Activated naive CD4-positive, alpha-beta T cell (primary cell): ENCODE data around the gene POLN.
"Not testable (repeated sequence)": the region's sequence is repeated elsewhere in the genome, so short reads cannot be mapped to it uniquely, and the experiment has no call there.

Experiments used
- DNase-seq, 4 experiments: peaks; one replicate each; lab custom pipeline; 2025; lab: John Stamatoyannopoulos, UW

Gene POLN

GRCh38 chr4:2275546-2276251, 33.8 kb upstream of the POLN start:
- no peak for DNase-seq

GRCh38 chr4:2275044-2275397, 33.1 kb upstream of the POLN start:
- DNase-seq: not testable (repeated sequence)

GRCh38 chr4:2274320-2275043, 32.6 kb upstream of the POLN start:
- DNase-seq: no peak

- DNase-seq: no peak
Measured at GRCh38 chr4:2273657-2274319, 31.9 kb upstream of the POLN start.

GRCh38 chr4:2273221-2273620, 31.3 kb upstream of the POLN start:
- DNase-seq: no peak

- no peak for DNase-seq
Measured at GRCh38 chr4:2272828-2273120, 30.9 kb upstream of the POLN start.

- no peak for DNase-seq
Measured at GRCh38 chr4:2272026-2272827, 30.3 kb upstream of the POLN start.

GRCh38 chr4:2271279-2272025, 29.5 kb upstream of the POLN start:
- no peak for DNase-seq

GRCh38 chr4:2270341-2271165, 28.6 kb upstream of the POLN start:
- DNase-seq: no peak

GRCh38 chr4:2269618-2270163, 27.8 kb upstream of the POLN start:
- DNase-seq: no peak

GRCh38 chr4:2269206-2269531, 27.2 kb upstream of the POLN start:
- no peak for DNase-seq

- no peak for DNase-seq
Measured at GRCh38 chr4:2268357-2269205, 26.7 kb upstream of the POLN start.

GRCh38 chr4:2267841-2268240, 25.9 kb upstream of the POLN start:
- DNase-seq: no peak

GRCh38 chr4:2267320-2267811, 25.4 kb upstream of the POLN start:
- no peak for DNase-seq

- DNase-seq: no peak
Measured at GRCh38 chr4:2266821-2267220, 24.9 kb upstream of the POLN start.

GRCh38 chr4:2266181-2266580, 24.3 kb upstream of the POLN start:
- no peak for DNase-seq

GRCh38 chr4:2265113-2266110, 23.5 kb upstream of the POLN start:
- DNase-seq: no peak

GRCh38 chr4:2264481-2265041, 22.6 kb upstream of the POLN start:
- no peak for DNase-seq
